Large intestine (tissue), 3 donors: Measurements from ENCODE around the gene LYST. TPM values are rescaled to one million over a fixed set of nuclear protein-coding genes. Genes with fewer than 3 reads are reported as not detected.
A peak's percentile ranks its signal among the peaks of the same experiment; 100 is the strongest.

ENCODE experiments used
- DNase-seq, 2 donors: peaks; one replicate each; pipeline versions ENCODE4 v3.0.0 to v3.0.0-alpha.2; 2013
- H3K27ac ChIP-seq: one replicate; pipeline ENCODE4 v1.5.1; 2013; ENCODE audit warnings: low read length
- H3K27me3 ChIP-seq: 2 replicates; pipeline ENCODE4 v1.6.1; 2013; ENCODE audit warnings: low read length; ENCODE audit not compliant: control insufficient read depth, insufficient read depth
- H3K36me3 ChIP-seq: 2 replicates; pipeline ENCODE4 v1.6.1; 2013; ENCODE audit warnings: low read length; ENCODE audit not compliant: control insufficient read depth, insufficient read depth
- H3K4me1 ChIP-seq: one replicate; pipeline ENCODE4 v1.6.1; 2013; ENCODE audit warnings: low read length; ENCODE audit not compliant: control insufficient read depth, insufficient read depth
- H3K4me3 ChIP-seq: one replicate; pipeline ENCODE4 v1.5.1; 2013; ENCODE audit warnings: low read length
- H3K9me3 ChIP-seq: one replicate; pipeline ENCODE4 v1.6.1; 2013; ENCODE audit warnings: mild to moderate bottlenecking, low read depth, low read length, moderate library complexity; ENCODE audit not compliant: control insufficient read depth
- WGBS: methylation state at CpG from one replicate; pipeline ENCODE4 v1.1.5; 2013; ENCODE audit warnings: low lambda C conversion rate; ENCODE audit not compliant: insufficient coverage; 5-methylcytosine and 5-hydroxymethylcytosine counted together
- polyA plus RNA-seq: library from polyadenylated mRNA; unstranded; fragments of 120-200 nt; gene quantifications from one replicate; pipeline ENCODE4 v1.2.1, GENCODE V29; 2013

Gene LYST
- polyA plus RNA-seq, 1 donor = 6.3 TPM

- no peak for DNase-seq
- Histone ChIP-seq H3K4me1 (no peaks in the 10 kb centered on the region), H3K27ac (no peak overlapping the region), H3K9me3 (no peaks in the 10 kb centered on the region), H3K4me3 (no peak overlapping the region), H3K36me3 (peaks cover 1% of the 10 kb centered on the region), H3K27me3 (no peaks in the 10 kb centered on the region)
- 100% methylated on average over 1 of the region's 2 CpGs for WGBS
Measured at GRCh38 chr1:235697508-235697907, 169.2 kb downstream of the LYST start.

- Histone ChIP-seq H3K36me3 (peaks cover 2% of the 10 kb centered on the region), H3K4me1 (no peaks in the 10 kb centered on the region), H3K27me3 (no peaks in the 10 kb centered on the region), H3K27ac (no peak overlapping the region), H3K4me3 (no peak overlapping the region), H3K9me3 (no peaks in the 10 kb centered on the region)
- no peak for DNase-seq
- 100% methylated on average over 2 of the region's 4 CpGs for WGBS
Measured at GRCh38 chr1:235689356-235689755, 177.3 kb downstream of the LYST start.

GRCh38 chr1:235688096-235688495, 178.6 kb downstream of the LYST start:
- no peak for DNase-seq
- peaks cover 2% of the 10 kb centered on the region for H3K36me3 ChIP-seq
- no peaks in the 10 kb centered on the region for H3K27me3 ChIP-seq
- no peak overlapping the region for H3K27ac ChIP-seq
- 96% methylated on average over 3 of the region's 3 CpGs for WGBS
- no peaks in the 10 kb centered on the region for H3K9me3 ChIP-seq
- no peaks in the 10 kb centered on the region for H3K4me1 ChIP-seq
- H3K4me3 ChIP-seq = no peak overlapping the region

- H3K9me3 ChIP-seq = no peaks in the 10 kb centered on the region
- H3K36me3 ChIP-seq = peaks cover 2% of the 10 kb centered on the region
- H3K4me3 ChIP-seq = no peak overlapping the region
Measured at GRCh38 chr1:235683653-235684052, 183.1 kb downstream of the LYST start.

GRCh38 chr1:235682216-235682615, 184.5 kb downstream of the LYST start:
- H3K4me1 ChIP-seq = no peaks in the 10 kb centered on the region
- no peak for DNase-seq
- no peak overlapping the region for H3K4me3 ChIP-seq
- H3K9me3 ChIP-seq = no peaks in the 10 kb centered on the region
- no peak overlapping the region for H3K27ac ChIP-seq
- no peaks in the 10 kb centered on the region for H3K36me3 ChIP-seq
- no peaks in the 10 kb centered on the region for H3K27me3 ChIP-seq
- WGBS = 100% methylated on average over 2 of the region's 3 CpGs

More at GRCh38 chr1:235683653-235684052, 183.1 kb downstream of the LYST start:
- H3K27me3 ChIP-seq = no peaks in the 10 kb centered on the region
- no peaks in the 10 kb centered on the region for H3K4me1 ChIP-seq
- no peak for DNase-seq
- H3K27ac ChIP-seq = no peak overlapping the region
- no CpG with 5 or more reads among the region's 1 CpG for WGBS

GRCh38 chr1:235679644-235680043, 187.1 kb downstream of the LYST start:
- no peaks in the 10 kb centered on the region for H3K9me3 ChIP-seq
- DNase-seq = peak in 1 of 2 donors; percentile 12
- H3K27me3 ChIP-seq = no peaks in the 10 kb centered on the region
- H3K27ac ChIP-seq = no peak overlapping the region
- H3K4me3 ChIP-seq = no peak overlapping the region
- no CpG with 5 or more reads among the region's 3 CpGs for WGBS
- no peaks in the 10 kb centered on the region for H3K4me1 ChIP-seq
- peaks cover 5% of the 10 kb centered on the region for H3K36me3 ChIP-seq

GRCh38 chr1:235679005-235679404, 187.7 kb downstream of the LYST start:
- no peak overlapping the region for H3K27ac ChIP-seq
- no peaks in the 10 kb centered on the region for H3K4me1 ChIP-seq
- no peaks in the 10 kb centered on the region for H3K9me3 ChIP-seq
- WGBS = no CpG with 5 or more reads among the region's 2 CpGs
- no peak overlapping the region for H3K4me3 ChIP-seq
- DNase-seq = peak in 1 of 2 donors; percentile 29
- peaks cover 5% of the 10 kb centered on the region for H3K36me3 ChIP-seq
- no peaks in the 10 kb centered on the region for H3K27me3 ChIP-seq

GRCh38 chr1:235675152-235675890, 191.4 kb downstream of the LYST start:
- Histone ChIP-seq H3K4me3 (no peak overlapping the region), H3K27ac (no peak overlapping the region), H3K36me3 (peaks cover 7% of the 10 kb centered on the region), H3K27me3 (no peaks in the 10 kb centered on the region), H3K9me3 (peaks cover 8% of the 10 kb centered on the region), H3K4me1 (no peaks in the 10 kb centered on the region)
- DNase-seq = no peak
- WGBS = 100% methylated on average over 1 of the region's 10 CpGs

- no peak for DNase-seq
- Histone ChIP-seq H3K27ac (no peak overlapping the region), H3K27me3 (no peaks in the 10 kb centered on the region), H3K9me3 (peaks cover 15% of the 10 kb centered on the region), H3K36me3 (peaks cover 9% of the 10 kb centered on the region), H3K4me1 (no peaks in the 10 kb centered on the region), H3K4me3 (no peak overlapping the region)
- WGBS = 88% methylated on average over 1 of the region's 7 CpGs
Measured at GRCh38 chr1:235673981-235674380, 192.7 kb downstream of the LYST start.

GRCh38 chr1:235671992-235672391, 194.7 kb downstream of the LYST start:
- Histone ChIP-seq H3K4me1 (no peaks in the 10 kb centered on the region), H3K36me3 (peaks cover 9% of the 10 kb centered on the region), H3K9me3 (peaks cover 15% of the 10 kb centered on the region), H3K27me3 (no peaks in the 10 kb centered on the region), H3K4me3 (no peak overlapping the region), H3K27ac (no peak overlapping the region)
- WGBS = 83% methylated on average over 1 of the region's 1 CpG
- no peak for DNase-seq
